OCI-LY3 (cell line): ENCODE results near the gene GPRC5B.

ENCODE experiments used
- EZH2phosphoT487 ChIP-seq: fragments of 200-600 bp; shearing (Covaris generic); IDR thresholded peaks from 2 replicates; pipeline ENCODE4 v1.6.1; 2018; ENCODE audit warnings: antibody characterized with exemption, mixed run types, low read depth
- TF ChIP-seq, protein P1 (sequence below): fragments of 200-600, 300-600 bp; sonication (generic); IDR thresholded peaks from 2 replicates; pipeline ENCODE4 v1.5.1; 2014; ENCODE audit warnings: antibody characterized with exemption, low read length, low read depth

DNA sequence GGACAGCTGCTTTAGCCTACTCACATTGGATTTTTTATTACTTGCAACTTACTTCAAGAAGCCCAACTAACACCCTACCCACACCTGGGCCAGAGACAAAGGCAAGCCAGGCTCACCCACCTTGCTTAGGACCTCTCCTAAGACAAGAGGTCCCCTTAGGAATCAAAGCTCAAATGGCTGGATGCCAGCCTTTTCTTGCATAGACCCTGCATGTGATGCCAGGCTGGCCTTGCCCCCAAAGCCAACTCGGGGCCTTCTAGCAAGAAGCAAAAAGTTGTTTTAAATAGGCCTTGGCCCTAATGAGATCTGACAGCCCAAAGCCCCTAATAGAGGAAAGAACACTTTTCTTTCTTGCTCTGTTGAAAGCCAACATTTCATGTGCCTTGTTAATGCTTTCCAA lies 20.7 kb downstream of the GPRC5B start:
- TF ChIP-seq, protein P1, sequence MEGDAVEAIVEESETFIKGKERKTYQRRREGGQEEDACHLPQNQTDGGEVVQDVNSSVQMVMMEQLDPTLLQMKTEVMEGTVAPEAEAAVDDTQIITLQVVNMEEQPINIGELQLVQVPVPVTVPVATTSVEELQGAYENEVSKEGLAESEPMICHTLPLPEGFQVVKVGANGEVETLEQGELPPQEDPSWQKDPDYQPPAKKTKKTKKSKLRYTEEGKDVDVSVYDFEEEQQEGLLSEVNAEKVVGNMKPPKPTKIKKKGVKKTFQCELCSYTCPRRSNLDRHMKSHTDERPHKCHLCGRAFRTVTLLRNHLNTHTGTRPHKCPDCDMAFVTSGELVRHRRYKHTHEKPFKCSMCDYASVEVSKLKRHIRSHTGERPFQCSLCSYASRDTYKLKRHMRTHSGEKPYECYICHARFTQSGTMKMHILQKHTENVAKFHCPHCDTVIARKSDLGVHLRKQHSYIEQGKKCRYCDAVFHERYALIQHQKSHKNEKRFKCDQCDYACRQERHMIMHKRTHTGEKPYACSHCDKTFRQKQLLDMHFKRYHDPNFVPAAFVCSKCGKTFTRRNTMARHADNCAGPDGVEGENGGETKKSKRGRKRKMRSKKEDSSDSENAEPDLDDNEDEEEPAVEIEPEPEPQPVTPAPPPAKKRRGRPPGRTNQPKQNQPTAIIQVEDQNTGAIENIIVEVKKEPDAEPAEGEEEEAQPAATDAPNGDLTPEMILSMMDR = no peak
- TF ChIP-seq EZH2phosphoT487 = no peak
